ENCODE results near the gene SLU7.

DNA sequence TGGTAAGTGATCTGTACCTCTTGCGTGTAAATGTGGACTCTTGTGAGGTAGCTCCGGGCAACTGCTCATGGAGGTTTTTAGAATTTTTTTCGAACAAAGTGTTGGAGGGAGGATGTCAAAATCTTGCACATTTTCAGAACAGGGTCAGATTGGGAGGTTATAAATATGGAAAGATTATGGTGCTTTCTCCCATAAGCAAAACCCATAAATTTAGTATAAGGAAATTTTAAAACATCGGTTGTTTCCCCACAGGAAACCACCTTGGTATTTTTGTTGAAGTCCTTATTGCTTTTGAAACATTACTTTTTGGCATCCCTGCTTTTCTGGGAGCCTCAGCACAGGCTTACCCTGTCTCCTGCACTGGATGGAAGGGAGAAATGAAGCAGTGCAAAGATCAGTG is 36.7 kb upstream of the SLU7 start:
- TF ChIP-seq CTCF (IDR thresholded peaks at IDR 0.05; ENCODE audit: low read depth, low read length): no peak
- TF ChIP-seq EZH2phosphoT487 (IDR thresholded peaks at IDR 0.05; ENCODE audit: low read depth): no peak
